Common myeloid progenitor, CD34-positive (primary cell): Measurements from ENCODE around the gene VRK1.
A peak's percentile ranks its signal among the peaks of the same experiment; 100 is the strongest.

Experiments
- CTCF ChIA-PET: fragments of 350-600 bp; sonication (Branson Sonifier 250); formaldehyde crosslinking; loops from one replicate; lab custom pipeline; 2021; ENCODE audit warnings: antibody characterized with exemption; lab: Charles Lee
- POLR2A ChIA-PET: fragments of 350-600 bp; sonication (Branson Sonifier 250); formaldehyde crosslinking; loops from one replicate; lab custom pipeline; 2021; ENCODE audit warnings: antibody characterized with exemption; lab: Charles Lee
- DNase-seq, 3 donors: peaks; one replicate each; pipeline versions ENCODE4 v3.0.0 to v3.0.0-alpha.2; 2013
- H3K27ac ChIP-seq, 2 experiments: 1 replicate in 1 of 2; 2 replicates in 1 of 2; pipeline ENCODE4 v1.7.0; 2013; ENCODE audit warnings: inconsistent platforms in 2 of 2, low read length in 2 of 2, mild to moderate bottlenecking in 2 of 2, low read depth in 1 of 2, moderate library complexity in 1 of 2; ENCODE audit not compliant: severe bottlenecking in 2 of 2, insufficient read depth in 1 of 2, poor library complexity in 1 of 2
- H3K27me3 ChIP-seq, 5 experiments: replicated peaks in 2 of 5; 1 replicate in 3 of 5; 2 replicates in 2 of 5; pipeline versions ENCODE4 v1.6.1 to v1.7.0; 2013; ENCODE audit warnings: low read length in 4 of 5, mild to moderate bottlenecking in 2 of 5, moderate library complexity in 2 of 5, inconsistent platforms in 1 of 5; ENCODE audit not compliant: insufficient read depth in 5 of 5, control insufficient read depth in 4 of 5
- H3K36me3 ChIP-seq, 4 experiments: 1 replicate in 2 of 4; 2 replicates in 2 of 4; pipeline versions ENCODE4 v1.6.1 to v1.7.0; 2013; ENCODE audit warnings: low read length in 3 of 4, control low read depth in 1 of 4, mild to moderate bottlenecking in 1 of 4; ENCODE audit not compliant: control insufficient read depth in 4 of 4, insufficient read depth in 4 of 4
- H3K4me1 ChIP-seq, 4 experiments: 1 replicate in 3 of 4; 2 replicates in 1 of 4; pipeline versions ENCODE4 v1.6.1 to v1.7.1; 2013; ENCODE audit warnings: low read length in 3 of 4, mild to moderate bottlenecking in 3 of 4, control low read depth in 1 of 4, inconsistent platforms in 1 of 4, moderate library complexity in 1 of 4; ENCODE audit not compliant: control insufficient read depth in 4 of 4, insufficient read depth in 4 of 4; ENCODE audit errors: control extremely low read depth in 1 of 4
- H3K4me3 ChIP-seq, 7 experiments: 1 replicate in 4 of 7; 2 replicates in 3 of 7; pipeline versions ENCODE4 v1.5.1 to v1.7.0; 2013; ENCODE audit warnings: mild to moderate bottlenecking in 7 of 7, low read length in 6 of 7, moderate library complexity in 6 of 7, inconsistent platforms in 2 of 7, low read depth in 2 of 7, control low read depth in 1 of 7; ENCODE audit not compliant: insufficient read depth in 4 of 7, control insufficient read depth in 1 of 7; ENCODE audit errors: extremely low read depth in 1 of 7
- H3K9me3 ChIP-seq, 5 experiments: 1 replicate in 4 of 5; 2 replicates in 1 of 5; pipeline versions ENCODE4 v1.6.1 to v1.7.1; 2013; ENCODE audit warnings: low read length in 4 of 5, mild to moderate bottlenecking in 2 of 5, inconsistent platforms in 1 of 5, low read depth in 1 of 5, moderate library complexity in 1 of 5; ENCODE audit not compliant: control insufficient read depth in 4 of 5, insufficient read depth in 2 of 5; ENCODE audit errors: control extremely low read depth in 1 of 5
- WGBS: methylation state at CpG from one replicate; pipeline ENCODE4 v1.1.5; 2013; ENCODE audit not compliant: insufficient coverage; 5-methylcytosine and 5-hydroxymethylcytosine counted together

Gene VRK1

GRCh38 chr14:96806836-96807235, 9.7 kb downstream of the VRK1 start:
- WGBS: 96% methylated on average over 3 of the region's 3 CpGs
- Histone ChIP-seq H3K4me1 (no peaks in the 10 kb centered on the region), H3K36me3 (peaks cover 0 to 8% (median 2%) of the 10 kb centered on the region in 4 experiments), H3K27me3 (no peaks in the 10 kb centered on the region), H3K4me3 (no peak overlapping the region), H3K27ac (no peak overlapping the region), H3K9me3 (no peaks in the 10 kb centered on the region)
- CTCF ChIA-PET: interaction anchor here (0.9 kb wide), 1 partner anchor 241 kb away, joined by 3 read pairs; no protein-coding TSS in a partner anchor
- POLR2A ChIA-PET: no interaction called here
- no peak for DNase-seq

GRCh38 chr14:96808619-96809406, 11.6 kb downstream of the VRK1 start:
- no peaks in the 10 kb centered on the region for H3K27me3 ChIP-seq
- H3K9me3 ChIP-seq: no peaks in the 10 kb centered on the region
- H3K36me3 ChIP-seq: peaks cover 0 to 8% (median 2%) of the 10 kb centered on the region in 4 experiments
- POLR2A ChIA-PET: no interaction called here
- H3K4me3 ChIP-seq: no peak overlapping the region
- H3K4me1 ChIP-seq: no peaks in the 10 kb centered on the region
- 100% methylated on average over 2 of the region's 4 CpGs for WGBS
- CTCF ChIA-PET: interaction anchor here (1.3 kb wide), 1 partner anchor 10 kb away, joined by 5 read pairs; no protein-coding TSS in a partner anchor
- H3K27ac ChIP-seq: no peak overlapping the region
- no peak for DNase-seq

GRCh38 chr14:96811265-96811664, 14.1 kb downstream of the VRK1 start:
- H3K27me3 ChIP-seq: no peaks in the 10 kb centered on the region
- CTCF ChIA-PET: no interaction called here
- POLR2A ChIA-PET: no interaction called here
- H3K9me3 ChIP-seq: no peaks in the 10 kb centered on the region
- H3K4me3 ChIP-seq: no peak overlapping the region
- peaks cover 0 to 7% (median 0%) of the 10 kb centered on the region in 4 experiments for H3K4me1 ChIP-seq
- H3K27ac ChIP-seq: no peak overlapping the region
- peaks cover 0 to 5% (median 2%) of the 10 kb centered on the region in 4 experiments for H3K36me3 ChIP-seq
- DNase-seq: no peak
- 100% methylated on average over 1 of the region's 2 CpGs for WGBS

GRCh38 chr14:96811985-96812667, 14.9 kb downstream of the VRK1 start:
- Histone ChIP-seq H3K4me3 (no peak overlapping the region), H3K4me1 (peaks cover 0 to 7% (median 0%) of the 10 kb centered on the region in 4 experiments), H3K27me3 (no peaks in the 10 kb centered on the region), H3K36me3 (peaks cover 0 to 5% (median 0%) of the 10 kb centered on the region in 4 experiments), H3K27ac (no peak overlapping the region), H3K9me3 (no peaks in the 10 kb centered on the region)
- CTCF ChIA-PET: no interaction called here
- POLR2A ChIA-PET: no interaction called here
- DNase-seq: no peak
- no CpG with 5 or more reads among the region's 3 CpGs for WGBS

- DNase-seq: peak in 2 of 3 donors; percentile 9 to 15
- Histone ChIP-seq H3K36me3 (peaks cover 0 to 5% (median 0%) of the 10 kb centered on the region in 4 experiments), H3K4me3 (no peak overlapping the region), H3K27ac (no peak overlapping the region), H3K27me3 (no peaks in the 10 kb centered on the region), H3K4me1 (peaks cover 0 to 7% (median 0%) of the 10 kb centered on the region in 4 experiments), H3K9me3 (no peaks in the 10 kb centered on the region)
- POLR2A ChIA-PET: no interaction called here
- no CpG with 5 or more reads among the region's 3 CpGs for WGBS
- CTCF ChIA-PET: no interaction called here
Observed at GRCh38 chr14:96816281-96816680, 19.1 kb downstream of the VRK1 start.

- DNase-seq: no peak
- H3K4me3 ChIP-seq: no peak overlapping the region
- CTCF ChIA-PET: no interaction called here
- H3K4me1 ChIP-seq: peaks cover 0 to 7% (median 0%) of the 10 kb centered on the region in 4 experiments
- no peak overlapping the region for H3K27ac ChIP-seq
- WGBS: 80% methylated on average over 1 of the region's 5 CpGs
- POLR2A ChIA-PET: no interaction called here
- H3K36me3 ChIP-seq: peaks cover 0 to 5% (median 0%) of the 10 kb centered on the region in 4 experiments
- no peaks in the 10 kb centered on the region for H3K9me3 ChIP-seq
- no peaks in the 10 kb centered on the region for H3K27me3 ChIP-seq
Observed at GRCh38 chr14:96817750-96818666, 20.8 kb downstream of the VRK1 start.
